Activated naive CD8-positive, alpha-beta T cell treated with anti-CD3 and anti-CD28 coated beads for 36 hours (primary cell): Measurements from ENCODE around the gene ATP11C. TPM values are rescaled to one million over a fixed set of nuclear protein-coding genes. Genes with fewer than 3 reads are reported as not detected.
"Not testable (repeated sequence)": the region's sequence is repeated elsewhere in the genome, so short reads cannot be mapped to it uniquely, and the experiment has no call there.

ENCODE experiments used
- DNase-seq: peaks from one replicate; pipeline ENCODE4 v3.0.0; 2021
- H3K27ac Mint-ChIP-seq: one replicate; pipeline ENCODE4 v1.8.0; 2022; ENCODE audit warnings: mild to moderate bottlenecking, moderate library complexity, mixed read lengths
- H3K27me3 Mint-ChIP-seq: one replicate; pipeline ENCODE4 v1.8.0; 2022; ENCODE audit warnings: mild to moderate bottlenecking, mixed read lengths
- H3K36me3 Mint-ChIP-seq: one replicate; pipeline ENCODE4 v1.8.0; 2021; ENCODE audit warnings: mild to moderate bottlenecking, mixed read lengths
- H3K4me1 Mint-ChIP-seq: one replicate; pipeline ENCODE4 v1.8.0; 2021; ENCODE audit warnings: mixed read lengths
- H3K4me3 Mint-ChIP-seq: one replicate; pipeline ENCODE4 v1.8.0; 2022; ENCODE audit warnings: mild to moderate bottlenecking, moderate library complexity, mixed read lengths
- H3K9me3 Mint-ChIP-seq: one replicate; pipeline ENCODE4 v1.8.0; 2022; ENCODE audit warnings: mixed read lengths
- total RNA-seq, 2 experiments: library from RNA; stranded (reverse); gene quantifications; one replicate each; pipeline ENCODE4 v1.2.3, GENCODE V29; 2021

Gene ATP11C
- total RNA-seq, 2 experiments from 2014 or later: 20.3 to 25.4 TPM

GRCh38 chrX:139902559-139902958 lies 30.3 kb downstream of the ATP11C start:
- Mint-ChIP-seq H3K36me3 (peaks cover 7% of the 10 kb centered on the region), H3K9me3 (no peaks in the 10 kb centered on the region), H3K27ac (no peak overlapping the region), H3K4me1 (peaks cover 9% of the 10 kb centered on the region), H3K4me3 (no peak overlapping the region), H3K27me3 (no peaks in the 10 kb centered on the region)
- DNase-seq: no peak

DNA sequence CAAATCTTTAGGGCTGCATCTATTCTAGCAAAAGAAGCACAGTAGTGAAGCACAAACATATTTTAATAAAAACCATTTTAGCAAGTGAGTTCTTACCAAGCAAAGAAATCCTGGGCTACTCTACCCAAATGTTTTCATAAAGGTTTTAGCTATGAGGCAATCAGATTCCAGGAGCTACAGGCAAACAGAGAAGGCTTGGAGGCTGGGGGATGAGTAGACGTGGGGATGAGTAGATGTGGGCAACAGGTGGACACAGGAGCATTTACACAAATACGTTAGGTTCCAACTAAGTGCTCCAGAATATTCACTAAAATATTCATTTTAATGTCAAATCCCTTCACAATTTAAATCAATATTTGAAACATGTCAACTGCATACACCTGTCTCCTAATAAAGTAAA lies 34.5 kb downstream of the ATP11C start:
- H3K9me3 Mint-ChIP-seq: no peaks in the 10 kb centered on the region
- H3K27ac Mint-ChIP-seq: no peak overlapping the region
- H3K4me1 Mint-ChIP-seq: peaks cover 12% of the 10 kb centered on the region
- H3K36me3 Mint-ChIP-seq: peaks cover 15% of the 10 kb centered on the region
- H3K27me3 Mint-ChIP-seq: no peaks in the 10 kb centered on the region
- no peak for DNase-seq
- no peak overlapping the region for H3K4me3 Mint-ChIP-seq

GRCh38 chrX:139892512-139892911 lies 40.3 kb downstream of the ATP11C start:
- Mint-ChIP-seq H3K4me3 (no peak overlapping the region), H3K27me3 (no peaks in the 10 kb centered on the region), H3K36me3 (peaks cover 17% of the 10 kb centered on the region), H3K4me1 (peaks cover 16% of the 10 kb centered on the region), H3K27ac (no peak overlapping the region), H3K9me3 (no peaks in the 10 kb centered on the region)
- no peak for DNase-seq

DNA sequence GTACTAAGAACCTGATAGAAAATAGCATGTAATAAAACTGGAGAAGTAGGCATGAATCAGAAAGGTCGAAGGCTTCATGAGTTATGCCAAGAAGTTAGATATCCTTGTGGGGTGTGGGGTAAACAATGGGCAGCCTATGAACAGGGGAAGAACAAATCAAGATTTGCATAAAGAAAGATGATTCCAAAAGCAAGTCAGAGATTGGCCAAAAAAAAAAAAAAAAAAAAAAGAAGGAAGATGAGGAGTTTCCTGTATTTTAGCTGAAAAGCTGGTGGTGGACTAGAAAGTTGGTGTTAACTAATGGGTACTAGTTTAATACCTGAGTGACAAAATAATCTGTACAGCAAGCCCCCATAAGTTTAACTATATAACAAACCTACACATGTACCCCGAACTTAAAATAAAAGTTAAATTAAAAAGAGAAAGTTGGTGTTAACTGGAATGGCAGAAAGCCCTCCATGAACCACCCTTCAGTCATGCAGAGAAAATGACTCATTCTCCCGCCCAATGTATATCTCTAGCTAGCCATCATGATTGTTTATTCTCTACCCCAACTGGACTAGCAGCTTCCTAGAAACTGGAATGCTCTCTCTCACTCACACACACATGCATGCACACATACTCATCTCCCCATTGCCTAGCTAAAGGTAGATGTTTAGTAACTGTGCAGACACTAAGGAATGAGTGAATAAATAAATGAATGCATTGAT lies 41.7 kb downstream of the ATP11C start:
- H3K9me3 Mint-ChIP-seq: no peaks in the 10 kb centered on the region
- H3K4me1 Mint-ChIP-seq: peaks cover 15% of the 10 kb centered on the region
- DNase-seq: no peak
- no peak overlapping the region for H3K27ac Mint-ChIP-seq
- H3K36me3 Mint-ChIP-seq: peaks cover 14% of the 10 kb centered on the region
- no peaks in the 10 kb centered on the region for H3K27me3 Mint-ChIP-seq
- no peak overlapping the region for H3K4me3 Mint-ChIP-seq

GRCh38 chrX:139889760-139890159 lies 43.1 kb downstream of the ATP11C start:
- no peaks in the 10 kb centered on the region for H3K9me3 Mint-ChIP-seq
- no peak for DNase-seq
- no peak overlapping the region for H3K4me3 Mint-ChIP-seq
- H3K36me3 Mint-ChIP-seq: peaks cover 20% of the 10 kb centered on the region
- H3K27me3 Mint-ChIP-seq: no peaks in the 10 kb centered on the region
- H3K27ac Mint-ChIP-seq: no peak overlapping the region
- peaks cover 16% of the 10 kb centered on the region for H3K4me1 Mint-ChIP-seq

DNA sequence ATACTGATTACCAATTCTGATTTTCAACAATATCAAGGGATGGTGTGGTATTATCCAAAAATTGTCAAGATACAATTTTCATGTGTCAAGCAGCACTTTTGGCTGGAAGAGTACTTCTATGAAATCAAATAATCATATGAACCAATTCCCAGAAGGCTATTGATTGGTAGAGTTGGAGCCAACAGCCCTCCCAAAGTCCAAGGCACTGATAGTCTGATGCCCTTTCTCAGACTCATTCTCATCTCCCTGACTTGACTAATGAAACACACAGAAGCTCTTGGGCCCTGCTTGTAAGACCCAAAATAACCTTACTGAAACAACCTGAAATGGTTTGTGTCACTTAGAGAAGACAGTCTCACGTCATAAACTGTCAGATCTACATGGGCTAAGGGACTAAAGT lies 48.9 kb downstream of the ATP11C start:
- Mint-ChIP-seq H3K27me3 (no peaks in the 10 kb centered on the region), H3K36me3 (peaks cover 19% of the 10 kb centered on the region), H3K27ac (no peak overlapping the region), H3K4me1 (peaks cover 12% of the 10 kb centered on the region), H3K9me3 (no peaks in the 10 kb centered on the region), H3K4me3 (no peak overlapping the region)
- no peak for DNase-seq

DNA sequence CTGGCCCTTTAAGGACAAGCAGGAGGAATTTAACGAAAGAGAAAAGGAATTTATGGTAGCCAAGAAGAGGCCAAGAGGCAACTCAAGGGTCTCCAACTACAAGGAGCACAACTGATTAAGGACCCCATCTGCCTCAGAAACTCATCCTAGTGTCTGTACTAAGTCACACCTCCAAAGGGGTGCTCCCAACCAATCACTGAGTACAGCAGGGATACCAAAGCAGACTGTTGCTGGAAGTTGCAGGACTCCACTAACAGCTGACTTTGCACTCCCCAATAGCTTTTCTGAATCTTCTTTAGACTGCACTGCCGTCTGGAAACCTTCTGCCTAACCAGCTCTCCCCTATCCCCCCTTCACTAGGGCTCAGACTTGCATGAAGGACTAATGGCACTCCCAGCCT lies 50.6 kb downstream of the ATP11C start:
- DNase-seq: no peak
- Mint-ChIP-seq H3K36me3 (peaks cover 22% of the 10 kb centered on the region), H3K27me3 (no peaks in the 10 kb centered on the region), H3K4me3 (no peak overlapping the region), H3K4me1 (peaks cover 14% of the 10 kb centered on the region), H3K9me3 (no peaks in the 10 kb centered on the region), H3K27ac (no peak overlapping the region)

GRCh38 chrX:139881572-139881971 lies 51.3 kb downstream of the ATP11C start:
- no peak overlapping the region for H3K27ac Mint-ChIP-seq
- peaks cover 22% of the 10 kb centered on the region for H3K36me3 Mint-ChIP-seq
- no peaks in the 10 kb centered on the region for H3K27me3 Mint-ChIP-seq
- peaks cover 16% of the 10 kb centered on the region for H3K4me1 Mint-ChIP-seq
- no peak overlapping the region for H3K4me3 Mint-ChIP-seq
- DNase-seq: no peak
- no peaks in the 10 kb centered on the region for H3K9me3 Mint-ChIP-seq

DNA sequence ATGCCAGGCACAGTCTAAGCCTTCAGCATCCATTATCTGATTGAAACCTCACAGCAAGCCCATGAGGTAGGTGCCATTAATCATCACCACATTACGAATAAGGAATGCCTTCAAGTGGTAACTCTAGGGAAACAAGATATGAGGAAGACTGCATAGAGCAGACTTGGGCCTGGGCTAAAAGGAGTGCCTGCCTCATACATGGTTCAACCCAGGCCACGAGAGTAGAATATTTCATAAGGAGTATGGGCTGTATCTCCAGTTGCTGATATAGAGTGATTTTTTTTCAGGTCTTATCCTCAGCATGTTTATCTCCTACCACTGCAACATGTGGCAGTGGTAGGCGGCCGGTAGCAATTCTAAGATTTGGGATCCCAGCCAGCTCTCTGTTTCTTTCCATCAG lies 51.7 kb downstream of the ATP11C start:
- H3K27me3 Mint-ChIP-seq: no peaks in the 10 kb centered on the region
- H3K4me3 Mint-ChIP-seq: no peak overlapping the region
- H3K36me3 Mint-ChIP-seq: peaks cover 22% of the 10 kb centered on the region
- no peak overlapping the region for H3K27ac Mint-ChIP-seq
- H3K4me1 Mint-ChIP-seq: peaks cover 16% of the 10 kb centered on the region
- no peak for DNase-seq
- H3K9me3 Mint-ChIP-seq: no peaks in the 10 kb centered on the region

DNA sequence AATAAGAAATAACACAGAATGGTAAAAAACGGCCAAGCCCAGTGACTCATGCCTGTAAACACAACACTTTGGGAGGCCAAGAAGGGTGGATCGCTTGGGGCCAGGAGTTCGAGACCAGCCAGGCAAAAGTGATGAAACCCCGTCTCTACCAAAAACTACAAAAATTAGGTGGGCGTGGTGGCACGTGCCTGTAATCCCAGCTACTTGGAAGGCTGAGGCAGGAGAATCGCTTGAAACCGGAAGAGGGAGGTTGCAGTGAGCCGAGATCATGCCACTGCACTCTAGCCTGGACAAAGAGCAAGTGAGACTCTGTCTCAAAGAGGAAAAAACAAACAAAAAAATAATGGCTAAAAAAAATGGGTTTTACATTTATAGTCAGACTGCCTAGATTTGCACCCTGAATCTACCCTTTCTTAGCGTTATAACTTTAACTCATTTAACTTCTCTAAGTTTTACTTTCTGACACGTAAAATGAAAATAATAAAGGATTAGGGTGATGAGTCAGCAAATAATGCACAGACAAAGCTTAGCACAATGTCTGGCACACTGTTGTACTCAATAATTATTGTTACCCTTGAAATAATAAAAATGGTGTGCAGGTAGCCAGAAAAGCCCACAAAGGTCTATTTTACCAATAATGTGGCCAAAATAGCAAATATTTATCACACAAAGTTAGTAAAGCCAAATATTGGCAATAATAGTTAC lies 55.0 kb downstream of the ATP11C start:
- H3K27me3 Mint-ChIP-seq: no peaks in the 10 kb centered on the region
- H3K4me3 Mint-ChIP-seq: no peak overlapping the region
- DNase-seq: no peak
- peaks cover 10% of the 10 kb centered on the region for H3K4me1 Mint-ChIP-seq
- H3K27ac Mint-ChIP-seq: no peak overlapping the region
- H3K36me3 Mint-ChIP-seq: peaks cover 7% of the 10 kb centered on the region
- H3K9me3 Mint-ChIP-seq: no peaks in the 10 kb centered on the region

- no peak overlapping the region for H3K4me3 Mint-ChIP-seq
- no peak overlapping the region for H3K27ac Mint-ChIP-seq
- no peak for DNase-seq
- peaks cover 6% of the 10 kb centered on the region for H3K4me1 Mint-ChIP-seq
- H3K36me3 Mint-ChIP-seq: peaks cover 7% of the 10 kb centered on the region
- no peaks in the 10 kb centered on the region for H3K27me3 Mint-ChIP-seq
- no peaks in the 10 kb centered on the region for H3K9me3 Mint-ChIP-seq
Observed at GRCh38 chrX:139875841-139876240, 57.0 kb downstream of the ATP11C start.

DNA sequence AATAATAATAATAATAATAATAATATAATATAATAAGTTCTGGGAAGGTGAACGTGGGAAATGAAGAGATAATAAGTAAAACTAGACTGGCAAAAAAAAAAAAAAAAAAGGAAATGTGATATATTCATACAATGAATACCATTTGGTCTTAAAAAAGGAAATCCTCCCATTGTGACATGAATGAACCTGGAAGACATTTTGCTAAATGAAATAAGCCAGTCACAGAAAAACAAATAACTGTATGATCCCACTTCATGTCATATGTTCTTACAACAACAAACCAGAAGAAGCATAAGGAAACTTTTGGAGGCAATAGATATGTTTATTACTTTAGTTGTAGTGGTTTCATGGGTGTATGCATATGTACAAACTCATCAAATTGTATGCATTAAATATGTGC lies 63.1 kb downstream of the ATP11C start:
- Mint-ChIP-seq H3K27me3 (no peaks in the 10 kb centered on the region), H3K4me3 (no peak overlapping the region), H3K9me3 (no peaks in the 10 kb centered on the region), H3K4me1 (peaks cover 9% of the 10 kb centered on the region), H3K27ac (no peak overlapping the region), H3K36me3 (peaks cover 16% of the 10 kb centered on the region)
- no peak for DNase-seq

DNA sequence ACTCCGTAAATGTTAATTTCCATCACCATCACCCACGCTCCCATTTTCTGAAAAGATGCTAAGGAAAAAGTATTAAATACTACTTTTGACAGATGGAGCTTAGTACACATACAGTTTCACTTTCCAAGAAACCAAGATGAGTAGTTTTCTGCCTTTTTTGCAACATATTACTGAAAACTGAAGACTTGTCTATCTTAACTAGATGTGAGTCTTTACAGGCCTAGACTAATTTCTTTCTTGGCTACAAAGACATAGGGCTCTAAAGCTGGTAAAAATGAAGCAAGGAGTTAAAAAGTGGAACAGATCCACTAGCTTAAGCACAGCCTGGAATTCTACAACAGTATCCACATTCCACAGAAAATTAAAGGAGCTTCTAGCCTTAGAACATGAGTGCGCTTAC lies 68.2 kb downstream of the ATP11C start:
- H3K4me1 Mint-ChIP-seq: peaks cover 13% of the 10 kb centered on the region
- H3K4me3 Mint-ChIP-seq: no peak overlapping the region

GRCh38 chrX:139862208-139862607 lies 70.6 kb downstream of the ATP11C start:
- Mint-ChIP-seq H3K4me3 (no peak overlapping the region), H3K27ac (no peak overlapping the region), H3K9me3 (peaks cover 2% of the 10 kb centered on the region), H3K36me3 (peaks cover 15% of the 10 kb centered on the region), H3K4me1 (peaks cover 7% of the 10 kb centered on the region), H3K27me3 (no peaks in the 10 kb centered on the region)
- no peak for DNase-seq

More for the DNA sequence above, 68.2 kb downstream of the ATP11C start:
- H3K27me3 Mint-ChIP-seq: no peaks in the 10 kb centered on the region
- peaks cover 21% of the 10 kb centered on the region for H3K36me3 Mint-ChIP-seq
- H3K27ac Mint-ChIP-seq: no peak overlapping the region
- DNase-seq: no peak
- no peaks in the 10 kb centered on the region for H3K9me3 Mint-ChIP-seq

DNA sequence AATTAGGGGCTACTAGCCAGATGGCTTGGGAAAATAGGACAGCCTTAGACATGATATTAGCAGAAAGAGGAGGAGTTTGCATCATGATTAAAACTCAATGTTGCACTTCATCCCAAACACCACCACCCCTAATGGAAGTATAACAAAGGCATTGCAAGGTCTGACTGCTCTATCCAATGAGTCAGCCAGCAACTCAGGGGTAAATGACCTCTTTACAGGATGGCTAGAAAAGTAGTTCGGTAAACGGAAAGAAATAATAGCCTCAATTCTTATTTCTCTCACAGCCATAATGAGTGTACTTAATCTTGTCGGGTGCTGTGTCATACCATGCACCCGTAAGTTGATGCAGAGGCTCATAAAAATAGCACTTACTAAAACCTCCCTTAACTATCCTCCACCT lies 76.0 kb downstream of the ATP11C start:
- not testable (repeated sequence) for H3K27ac Mint-ChIP-seq, DNase-seq, H3K4me1 Mint-ChIP-seq, H3K27me3 Mint-ChIP-seq, H3K36me3 Mint-ChIP-seq, H3K4me3 Mint-ChIP-seq, H3K9me3 Mint-ChIP-seq

GRCh38 chrX:139851730-139852129 lies 81.1 kb downstream of the ATP11C start:
- H3K27ac Mint-ChIP-seq: no peak overlapping the region
- no peak overlapping the region for H3K4me3 Mint-ChIP-seq
- H3K9me3 Mint-ChIP-seq: no peaks in the 10 kb centered on the region
- peaks cover 2% of the 10 kb centered on the region for H3K4me1 Mint-ChIP-seq
- H3K27me3 Mint-ChIP-seq: no peaks in the 10 kb centered on the region
- DNase-seq: no peak
- H3K36me3 Mint-ChIP-seq: peaks cover 3% of the 10 kb centered on the region
